ENCODE data around the gene PPID.

DNA sequence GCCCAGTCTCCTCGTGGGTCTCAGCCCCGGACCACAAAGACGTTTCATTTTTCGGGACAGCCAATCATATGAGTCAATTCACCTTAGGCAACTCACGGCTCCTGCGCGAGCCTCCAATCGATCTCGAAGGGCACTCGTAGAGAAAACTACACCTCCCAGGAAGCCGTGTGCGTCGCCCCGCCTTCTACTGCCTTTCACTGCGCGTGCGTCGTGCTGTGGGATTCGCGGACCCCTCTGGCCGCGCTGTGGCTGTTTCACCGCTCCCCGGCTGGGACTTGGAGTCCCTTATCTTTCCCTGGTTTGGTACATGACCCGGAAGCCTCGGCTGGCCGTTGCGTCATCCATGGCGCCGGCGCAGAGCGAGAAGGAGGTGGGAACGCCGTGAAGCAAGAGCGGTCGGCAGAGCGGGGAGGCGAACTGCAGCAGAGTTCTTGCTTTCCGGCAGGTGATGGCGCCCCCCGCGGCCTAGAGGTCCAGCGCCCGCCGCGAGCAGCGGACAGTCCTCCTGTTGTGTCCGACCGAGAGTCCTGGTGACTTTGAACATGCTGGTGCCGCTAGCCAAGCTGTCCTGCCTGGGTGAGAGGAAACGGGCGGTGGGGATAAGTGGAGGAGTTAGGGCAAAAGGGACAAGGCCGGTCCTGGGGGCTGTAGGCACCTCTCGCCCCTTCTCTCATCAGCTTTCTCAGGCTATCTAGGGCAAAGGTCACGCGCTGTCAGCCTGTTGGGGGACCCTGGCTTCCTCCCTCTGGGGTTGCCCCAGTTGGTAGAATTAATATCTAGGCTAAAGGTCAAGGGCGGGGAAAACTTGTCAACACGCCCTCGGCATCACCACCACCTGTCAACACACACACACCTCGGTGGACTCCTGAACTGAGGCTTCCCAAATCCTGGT, 51.0 kb downstream of the PPID start, which contains the start of gene ETFDH:
- TF ChIP-seq, protein P1, sequence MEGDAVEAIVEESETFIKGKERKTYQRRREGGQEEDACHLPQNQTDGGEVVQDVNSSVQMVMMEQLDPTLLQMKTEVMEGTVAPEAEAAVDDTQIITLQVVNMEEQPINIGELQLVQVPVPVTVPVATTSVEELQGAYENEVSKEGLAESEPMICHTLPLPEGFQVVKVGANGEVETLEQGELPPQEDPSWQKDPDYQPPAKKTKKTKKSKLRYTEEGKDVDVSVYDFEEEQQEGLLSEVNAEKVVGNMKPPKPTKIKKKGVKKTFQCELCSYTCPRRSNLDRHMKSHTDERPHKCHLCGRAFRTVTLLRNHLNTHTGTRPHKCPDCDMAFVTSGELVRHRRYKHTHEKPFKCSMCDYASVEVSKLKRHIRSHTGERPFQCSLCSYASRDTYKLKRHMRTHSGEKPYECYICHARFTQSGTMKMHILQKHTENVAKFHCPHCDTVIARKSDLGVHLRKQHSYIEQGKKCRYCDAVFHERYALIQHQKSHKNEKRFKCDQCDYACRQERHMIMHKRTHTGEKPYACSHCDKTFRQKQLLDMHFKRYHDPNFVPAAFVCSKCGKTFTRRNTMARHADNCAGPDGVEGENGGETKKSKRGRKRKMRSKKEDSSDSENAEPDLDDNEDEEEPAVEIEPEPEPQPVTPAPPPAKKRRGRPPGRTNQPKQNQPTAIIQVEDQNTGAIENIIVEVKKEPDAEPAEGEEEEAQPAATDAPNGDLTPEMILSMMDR (conservative IDR thresholded peaks at IDR 0.05), result peak; percentile 77
- peak; percentile 14; the same call in 1 of the 2 replicates for TF ChIP-seq ZFX (IDR thresholded peaks at IDR 0.05)

Data from C4-2B (cell line).